Spinal cord (tissue), 4 donors: Measurements from ENCODE around the gene PSMB9. TPM values are rescaled to one million over a fixed set of nuclear protein-coding genes. Genes with fewer than 3 reads are reported as not detected.

Source experiments
- polyA plus RNA-seq, 2 donors: library from polyadenylated mRNA; unstranded; fragments of 120-200 nt; gene quantifications; one replicate each; pipeline ENCODE4 v1.2.1, GENCODE V29; 2013; ENCODE audit not compliant: insufficient read length in 2 of 2
- small RNA-seq: library from RNA; depleted of rRNA; stranded (forward); fragments of <200 nt; gene quantifications from one replicate; pipeline ENCODE3, GENCODE V24; 2014; ENCODE audit warnings: low replicate concordance
- total RNA-seq, 2 donors: library from RNA; depleted of rRNA in 1 of 2; stranded (reverse); fragments of 120-200 nt in 1 of 2; fragments of >200 nt in 1 of 2; gene quantifications; one replicate each; pipeline versions ENCODE4 v1.2.3 to v1.2.4, GENCODE V29; 2013 to 2014

The PSMB9 gene
- total and polyA plus RNA-seq, 4 donors, result 6.1 to 9.0 (median 8.7) TPM

Small RNAs within 50 kb of the gene (small RNA-seq; reads per million reads assigned to genes)
- gene HLA-Z, result not detected

Other genes with a start within 250 kb of the PSMB9 start
- gene HLA-DQA1, start 216.8 kb upstream of the PSMB9 start, total RNA-seq, result 1 to 10 TPM in 1 of 2 donors, under 1 TPM in 1; 0.99 to 1.9 TPM
- under 1 TPM; 0.32 to 0.57 TPM for gene HLA-DQA1, start 216.8 kb upstream of the PSMB9 start, polyA plus RNA-seq
- 1 to 10 TPM in 1 of 2 donors, under 1 TPM in 1; 0.30 to 6.9 TPM for gene HLA-DQB1, start 187.5 kb upstream of the PSMB9 start, total RNA-seq
- 1 to 10 TPM in 1 of 2 donors, under 1 TPM in 1; 0.92 to 2.7 TPM for gene HLA-DQB1, start 187.5 kb upstream of the PSMB9 start, polyA plus RNA-seq
- under 1 TPM in 1 of 2 donors, not detected in 1; 0.17 TPM for gene HLA-DQA2, start 112.8 kb upstream of the PSMB9 start, total RNA-seq
- under 1 TPM in 1 of 2 donors, not detected in 1; 0.43 TPM for gene HLA-DQA2, start 112.8 kb upstream of the PSMB9 start, polyA plus RNA-seq
- under 1 TPM in 1 of 2 donors, not detected in 1; 0.44 TPM for gene HLA-DQB2, start 90.7 kb upstream of the PSMB9 start, total RNA-seq
- gene HLA-DQB2, start 90.7 kb upstream of the PSMB9 start, polyA plus RNA-seq, result under 1 TPM; 0.24 to 0.76 TPM
- gene HLA-DOB, start 37.2 kb upstream of the PSMB9 start, total RNA-seq, result under 1 TPM; 0.11 to 0.20 TPM
- under 1 TPM; 0.47 to 0.65 TPM for gene HLA-DOB, start 37.2 kb upstream of the PSMB9 start, polyA plus RNA-seq
- 10 to 100 TPM; 10.2 to 19.0 TPM for gene TAP2, start 15.5 kb upstream of the PSMB9 start, total RNA-seq
- 10 to 100 TPM; 20.4 to 22.2 TPM for gene TAP2, start 15.5 kb upstream of the PSMB9 start, polyA plus RNA-seq
- gene PSMB8, start 10.1 kb upstream of the PSMB9 start, total RNA-seq, result 10 to 100 TPM; 12.4 to 30.4 TPM
- 10 to 100 TPM; 12.5 to 14.0 TPM for gene PSMB8, start 10.1 kb upstream of the PSMB9 start, polyA plus RNA-seq
- 10 to 100 TPM; 15.3 to 20.0 TPM for gene TAP1, start 488 bp upstream of the PSMB9 start, total RNA-seq
- 10 to 100 TPM; 20.5 to 21.3 TPM for gene TAP1, start 488 bp upstream of the PSMB9 start, polyA plus RNA-seq
- gene HLA-DMB, start 86.8 kb downstream of the PSMB9 start, total RNA-seq, result 10 to 100 TPM; 13.7 to 22.3 TPM
- 1 to 10 TPM; 4.7 to 7.0 TPM for gene HLA-DMB, start 86.8 kb downstream of the PSMB9 start, polyA plus RNA-seq
- 10 to 100 TPM in 1 of 2 donors, 1 to 10 TPM in 1; 9.9 to 11.6 TPM for gene HLA-DMA, start 98.9 kb downstream of the PSMB9 start, total RNA-seq
- gene HLA-DMA, start 98.9 kb downstream of the PSMB9 start, polyA plus RNA-seq, result 1 to 10 TPM; 3.1 to 4.9 TPM
- 100 to 1,000 TPM in 1 of 2 donors, 10 to 100 TPM in 1; 68.9 to 153 TPM for gene BRD2, start 114.4 kb downstream of the PSMB9 start, total RNA-seq
- 100 to 1,000 TPM; 285 to 286 TPM for gene BRD2, start 114.4 kb downstream of the PSMB9 start, polyA plus RNA-seq
- 1 to 10 TPM; 4.6 to 5.8 TPM for gene HLA-DOA, start 155.4 kb downstream of the PSMB9 start, total RNA-seq
- gene HLA-DOA, start 155.4 kb downstream of the PSMB9 start, polyA plus RNA-seq, result 1 to 10 TPM; 1.4 to 1.8 TPM
- gene HLA-DPA1, start 219.5 kb downstream of the PSMB9 start, total RNA-seq, result 10 to 100 TPM; 19.8 to 23.1 TPM
- gene HLA-DPA1, start 219.5 kb downstream of the PSMB9 start, polyA plus RNA-seq, result 10 to 100 TPM in 1 of 2 donors, 1 to 10 TPM in 1; 6.6 to 13.7 TPM
- 10 to 100 TPM; 15.4 to 21.3 TPM for gene HLA-DPB1, start 221.8 kb downstream of the PSMB9 start, total RNA-seq
- 10 to 100 TPM; 10.5 to 11.4 TPM for gene HLA-DPB1, start 221.8 kb downstream of the PSMB9 start, polyA plus RNA-seq